ENCODE data around the gene CNOT6. TPM values are rescaled to one million over a fixed set of nuclear protein-coding genes. Genes with fewer than 3 reads are reported as not detected.

The CNOT6 gene
- total RNA-seq, 1 experiment from 2014 or later, result 48.8 TPM

DNA sequence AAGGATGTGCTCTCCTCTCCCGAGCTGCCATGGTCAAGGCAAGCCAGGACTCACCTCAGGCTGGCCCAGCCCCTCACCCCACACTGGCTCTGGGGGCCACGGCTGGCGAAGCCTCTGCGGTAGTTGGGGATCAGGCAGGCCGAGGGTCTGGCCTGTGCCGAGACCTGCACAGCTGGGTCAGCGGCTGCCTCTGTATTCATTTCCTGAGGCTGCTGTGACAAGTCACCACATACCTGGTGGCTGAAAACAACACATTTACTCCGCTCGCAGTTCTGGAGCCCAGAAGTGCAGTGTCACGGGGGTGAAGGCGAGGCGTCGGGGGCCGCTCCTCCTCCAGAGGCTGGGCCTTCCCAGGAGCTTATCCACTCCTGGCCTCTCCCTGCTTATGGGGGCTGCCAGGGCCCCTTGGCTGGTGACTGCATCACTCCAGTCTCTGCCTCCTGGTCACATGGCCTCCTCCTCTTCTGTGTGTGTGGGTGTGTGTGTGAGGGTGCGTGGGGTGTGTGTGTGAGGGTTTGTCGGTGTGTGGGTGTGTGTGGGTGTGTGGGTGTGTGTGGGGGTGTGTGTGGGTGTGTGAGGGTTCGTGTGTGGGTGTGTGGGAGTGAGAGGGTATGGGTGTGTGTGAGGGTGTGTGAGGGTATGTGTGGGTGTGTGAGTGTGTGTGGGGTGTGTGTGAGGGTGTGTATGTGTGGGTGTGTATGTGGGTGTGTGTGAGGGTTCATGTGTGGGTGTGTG is 100.3 kb downstream of the CNOT6 start:
- H3K9me3 ChIP-seq (ENCODE audit: insufficient read depth, low read depth), result no peaks in the 10 kb centered on the region
- no peak overlapping the region for H3K4me2 ChIP-seq
- H3K4me3 ChIP-seq, result no peak overlapping the region
- no peaks in the 10 kb centered on the region for H3K4me1 ChIP-seq (replicated peaks; ENCODE audit: insufficient read depth)
- H3K27me3 ChIP-seq (ENCODE audit: insufficient read depth, low read depth), result peaks cover 28% of the 10 kb centered on the region
- H3K9me2 ChIP-seq (ENCODE audit: insufficient read depth), result no peaks in the 10 kb centered on the region
- no peak for DNase-seq
- intact Hi-C loops (cut with micrococcal nuclease; ENCODE audit: unreplicated experiment), result no loop called here
- TF ChIP-seq, protein P1, sequence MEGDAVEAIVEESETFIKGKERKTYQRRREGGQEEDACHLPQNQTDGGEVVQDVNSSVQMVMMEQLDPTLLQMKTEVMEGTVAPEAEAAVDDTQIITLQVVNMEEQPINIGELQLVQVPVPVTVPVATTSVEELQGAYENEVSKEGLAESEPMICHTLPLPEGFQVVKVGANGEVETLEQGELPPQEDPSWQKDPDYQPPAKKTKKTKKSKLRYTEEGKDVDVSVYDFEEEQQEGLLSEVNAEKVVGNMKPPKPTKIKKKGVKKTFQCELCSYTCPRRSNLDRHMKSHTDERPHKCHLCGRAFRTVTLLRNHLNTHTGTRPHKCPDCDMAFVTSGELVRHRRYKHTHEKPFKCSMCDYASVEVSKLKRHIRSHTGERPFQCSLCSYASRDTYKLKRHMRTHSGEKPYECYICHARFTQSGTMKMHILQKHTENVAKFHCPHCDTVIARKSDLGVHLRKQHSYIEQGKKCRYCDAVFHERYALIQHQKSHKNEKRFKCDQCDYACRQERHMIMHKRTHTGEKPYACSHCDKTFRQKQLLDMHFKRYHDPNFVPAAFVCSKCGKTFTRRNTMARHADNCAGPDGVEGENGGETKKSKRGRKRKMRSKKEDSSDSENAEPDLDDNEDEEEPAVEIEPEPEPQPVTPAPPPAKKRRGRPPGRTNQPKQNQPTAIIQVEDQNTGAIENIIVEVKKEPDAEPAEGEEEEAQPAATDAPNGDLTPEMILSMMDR (conservative IDR thresholded peaks at IDR 0.05), result no peak
- TF ChIP-seq EZH2 (IDR thresholded peaks at IDR 0.05; ENCODE audit: low read depth), result no peak
- no peaks in the 10 kb centered on the region for H3K36me3 ChIP-seq (ENCODE audit: low read depth)
- H2AFZ ChIP-seq, result no peak overlapping the region
- no peaks in the 10 kb centered on the region for H3K79me2 ChIP-seq (ENCODE audit: low read depth)
- H4K20me1 ChIP-seq (ENCODE audit: insufficient read depth), result no peaks in the 10 kb centered on the region
- no TSS peak for BruUV-seq (replicated peaks)
- ChIA-PET POLR2A (ENCODE audit: unreplicated experiment) (no interaction called here), CTCF (no interaction called here)
- H3K27ac ChIP-seq, result no peak overlapping the region
- H3F3A ChIP-seq (ENCODE audit: insufficient read depth, low read depth), result no peaks in the 10 kb centered on the region

DNA sequence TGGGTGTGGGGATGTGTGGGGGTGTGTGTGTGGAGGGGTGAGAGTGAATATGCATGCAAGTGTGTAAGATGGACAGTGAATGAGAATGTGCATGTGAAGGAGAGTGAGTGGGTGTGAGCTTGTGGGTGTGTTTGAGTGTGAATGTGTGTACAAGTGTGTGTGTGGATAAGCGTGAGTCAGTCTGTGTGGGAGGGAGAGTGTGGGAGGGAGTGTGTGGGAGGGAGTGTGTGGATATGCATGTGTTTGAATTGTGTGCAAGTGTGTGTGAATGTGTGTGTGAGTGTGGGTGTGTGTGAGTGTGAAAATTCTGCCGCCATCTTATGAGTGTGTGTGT is 100.8 kb downstream of the CNOT6 start:
- Histone ChIP-seq H3K79me2 (ENCODE audit: low read depth) (no peaks in the 10 kb centered on the region), H3K9me2 (ENCODE audit: insufficient read depth) (no peaks in the 10 kb centered on the region), H3K27ac (no peak overlapping the region), H3K4me1 (replicated peaks; ENCODE audit: insufficient read depth) (no peaks in the 10 kb centered on the region), H3K36me3 (ENCODE audit: low read depth) (no peaks in the 10 kb centered on the region), H3F3A (ENCODE audit: insufficient read depth, low read depth) (no peaks in the 10 kb centered on the region), H2AFZ (no peak overlapping the region), H3K9me3 (ENCODE audit: insufficient read depth, low read depth) (no peaks in the 10 kb centered on the region), H3K4me2 (no peak overlapping the region), H3K4me3 (no peak overlapping the region), H4K20me1 (ENCODE audit: insufficient read depth) (no peaks in the 10 kb centered on the region), H3K27me3 (ENCODE audit: insufficient read depth, low read depth) (peaks cover 28% of the 10 kb centered on the region)
- intact Hi-C loops (cut with micrococcal nuclease; ENCODE audit: unreplicated experiment), result no loop called here
- no peak for DNase-seq
- CTCF ChIA-PET, result no interaction called here
- BruUV-seq (replicated peaks), result no TSS peak
- TF ChIP-seq EZH2 (IDR thresholded peaks at IDR 0.05; ENCODE audit: low read depth), result no peak
- TF ChIP-seq, protein P1 (conservative IDR thresholded peaks at IDR 0.05), result no peak
- POLR2A ChIA-PET (ENCODE audit: unreplicated experiment), result no interaction called here

DNA sequence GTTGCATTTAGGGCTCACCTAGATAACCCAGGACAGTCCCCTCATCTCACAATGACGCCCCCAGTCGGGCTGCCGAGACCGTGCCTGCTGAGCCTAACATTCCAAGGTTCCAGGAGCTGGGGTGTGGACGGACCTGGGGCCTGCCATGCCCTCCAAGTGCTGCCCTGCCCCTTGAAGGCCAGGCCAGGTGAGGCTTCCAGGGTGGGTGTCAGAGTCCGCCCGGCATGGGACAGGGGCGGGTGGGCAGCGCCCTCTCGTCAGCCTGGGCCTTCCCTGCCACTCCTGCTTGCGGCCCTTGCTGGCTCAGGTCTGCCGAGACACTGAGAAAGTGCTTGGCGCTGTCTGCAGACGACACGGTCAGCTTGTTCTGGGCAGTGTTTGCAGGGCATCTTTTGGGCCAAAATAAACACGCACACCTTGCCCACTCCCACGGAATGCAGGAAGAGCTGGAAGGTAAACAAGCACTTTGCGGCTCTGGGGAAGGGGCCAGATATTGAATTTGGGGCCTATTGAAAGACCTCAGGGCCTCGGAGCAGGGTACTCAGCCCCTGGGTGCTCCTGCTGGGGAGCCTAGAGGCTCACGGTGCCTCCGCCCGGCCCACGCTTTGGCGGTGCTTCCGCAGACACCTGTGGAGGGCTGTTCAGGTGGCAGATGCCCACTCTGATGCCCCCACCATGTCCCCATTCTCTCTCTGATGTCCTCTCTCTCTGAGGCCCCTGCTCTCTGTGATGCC is 101.4 kb downstream of the CNOT6 start:
- Histone ChIP-seq H3K4me1 (replicated peaks; ENCODE audit: insufficient read depth) (no peaks in the 10 kb centered on the region), H3K9me2 (ENCODE audit: insufficient read depth) (no peaks in the 10 kb centered on the region), H3K36me3 (ENCODE audit: low read depth) (no peaks in the 10 kb centered on the region), H3K27ac (no peak overlapping the region), H2AFZ (no peak overlapping the region), H3K79me2 (ENCODE audit: low read depth) (no peaks in the 10 kb centered on the region), H3K27me3 (ENCODE audit: insufficient read depth, low read depth) (peaks cover 28% of the 10 kb centered on the region), H3F3A (ENCODE audit: insufficient read depth, low read depth) (no peaks in the 10 kb centered on the region), H3K4me2 (no peak overlapping the region), H3K9me3 (ENCODE audit: insufficient read depth, low read depth) (no peaks in the 10 kb centered on the region), H3K4me3 (no peak overlapping the region), H4K20me1 (ENCODE audit: insufficient read depth) (no peaks in the 10 kb centered on the region)
- intact Hi-C loops (cut with micrococcal nuclease; ENCODE audit: unreplicated experiment), result no loop called here
- DNase-seq, result no peak
- no peak for TF ChIP-seq EZH2 (IDR thresholded peaks at IDR 0.05; ENCODE audit: low read depth)
- TF ChIP-seq, protein P1 (conservative IDR thresholded peaks at IDR 0.05), result no peak
- CTCF ChIA-PET, result interaction anchor here (0.7 kb wide), 2 partner anchors 12 to 1382 kb away, joined by 8 to 10 read pairs; no protein-coding TSS in a partner anchor
- BruUV-seq (replicated peaks), result no TSS peak
- POLR2A ChIA-PET (ENCODE audit: unreplicated experiment), result no interaction called here
